Panc1 (cell line): ENCODE results near the gene GATA5.

Source experiments
- CTCF ChIP-seq: fragments of 450-650 bp; IDR thresholded peaks from 2 replicates; pipeline ENCODE4 v1.5.1; 2017; ENCODE audit warnings: mild to moderate bottlenecking
- POLR2AphosphoS5 ChIP-seq: IDR thresholded peaks from 2 replicates; pipeline ENCODE4 v1.6.1; 2012; ENCODE audit warnings: mild to moderate bottlenecking, low read depth, low read length, moderate library complexity
- SIN3A ChIP-seq: IDR thresholded peaks from 2 replicates; pipeline ENCODE4 v1.6.1; 2012; ENCODE audit warnings: low read depth, mild to moderate bottlenecking, low read length, moderate library complexity, borderline replicate concordance; ENCODE audit not compliant: insufficient read depth
- TCF7L2 ChIP-seq: IDR thresholded peaks from 2 replicates; pipeline ENCODE4 v1.6.1; 2011; ENCODE audit warnings: mild to moderate bottlenecking, low read depth, low read length, inconsistent platforms
- TF ChIP-seq, protein P1 (sequence below), 2 experiments: IDR thresholded peaks; 2 replicates each; pipeline ENCODE4 v1.6.1; 2011 to 2012; ENCODE audit warnings: low read depth in 2 of 2, control low read depth in 1 of 2, low read length in 1 of 2, mild to moderate bottlenecking in 1 of 2, moderate library complexity in 1 of 2; ENCODE audit not compliant: insufficient read depth in 1 of 2

GRCh38 chr20:62416651-62417637, 58.9 kb downstream of the GATA5 start:
- TF ChIP-seq TCF7L2 (no peak), CTCF (no peak), POLR2AphosphoS5 (no peak), SIN3A (no peak)
- TF ChIP-seq, protein P1, sequence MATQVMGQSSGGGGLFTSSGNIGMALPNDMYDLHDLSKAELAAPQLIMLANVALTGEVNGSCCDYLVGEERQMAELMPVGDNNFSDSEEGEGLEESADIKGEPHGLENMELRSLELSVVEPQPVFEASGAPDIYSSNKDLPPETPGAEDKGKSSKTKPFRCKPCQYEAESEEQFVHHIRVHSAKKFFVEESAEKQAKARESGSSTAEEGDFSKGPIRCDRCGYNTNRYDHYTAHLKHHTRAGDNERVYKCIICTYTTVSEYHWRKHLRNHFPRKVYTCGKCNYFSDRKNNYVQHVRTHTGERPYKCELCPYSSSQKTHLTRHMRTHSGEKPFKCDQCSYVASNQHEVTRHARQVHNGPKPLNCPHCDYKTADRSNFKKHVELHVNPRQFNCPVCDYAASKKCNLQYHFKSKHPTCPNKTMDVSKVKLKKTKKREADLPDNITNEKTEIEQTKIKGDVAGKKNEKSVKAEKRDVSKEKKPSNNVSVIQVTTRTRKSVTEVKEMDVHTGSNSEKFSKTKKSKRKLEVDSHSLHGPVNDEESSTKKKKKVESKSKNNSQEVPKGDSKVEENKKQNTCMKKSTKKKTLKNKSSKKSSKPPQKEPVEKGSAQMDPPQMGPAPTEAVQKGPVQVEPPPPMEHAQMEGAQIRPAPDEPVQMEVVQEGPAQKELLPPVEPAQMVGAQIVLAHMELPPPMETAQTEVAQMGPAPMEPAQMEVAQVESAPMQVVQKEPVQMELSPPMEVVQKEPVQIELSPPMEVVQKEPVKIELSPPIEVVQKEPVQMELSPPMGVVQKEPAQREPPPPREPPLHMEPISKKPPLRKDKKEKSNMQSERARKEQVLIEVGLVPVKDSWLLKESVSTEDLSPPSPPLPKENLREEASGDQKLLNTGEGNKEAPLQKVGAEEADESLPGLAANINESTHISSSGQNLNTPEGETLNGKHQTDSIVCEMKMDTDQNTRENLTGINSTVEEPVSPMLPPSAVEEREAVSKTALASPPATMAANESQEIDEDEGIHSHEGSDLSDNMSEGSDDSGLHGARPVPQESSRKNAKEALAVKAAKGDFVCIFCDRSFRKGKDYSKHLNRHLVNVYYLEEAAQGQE (IDR thresholded peaks at IDR 0.05; ENCODE audit: insufficient read depth in 1 of 2, low read depth in 2 of 2, low read length in 1 of 2) = no peak
